NCI-H2107 (cell line): ENCODE measurements around the gene PRF1.
A peak's percentile ranks its signal among the peaks of the same experiment; 100 is the strongest.

ENCODE experiments used
- DNase-seq: peaks from one replicate; lab custom pipeline; 2025; lab: John Stamatoyannopoulos, UW

The PRF1 gene

GRCh38 chr10:70576803-70577517 is 25.6 kb downstream of the PRF1 start:
- no peak for DNase-seq

GRCh38 chr10:70575874-70576802 is 26.4 kb downstream of the PRF1 start:
- peak; percentile 38 for DNase-seq

- no peak for DNase-seq
Measured at GRCh38 chr10:70575486-70575873, 27.1 kb downstream of the PRF1 start.

GRCh38 chr10:70573599-70574506 is 28.7 kb downstream of the PRF1 start:
- DNase-seq: no peak

- no peak for DNase-seq
Measured at GRCh38 chr10:70571636-70572439, 30.7 kb downstream of the PRF1 start.

- no peak for DNase-seq
Measured at GRCh38 chr10:70571236-70571635, 31.3 kb downstream of the PRF1 start.

- no peak for DNase-seq
Measured at GRCh38 chr10:70568781-70569495, 33.6 kb downstream of the PRF1 start.

GRCh38 chr10:70568113-70568512 is 34.4 kb downstream of the PRF1 start:
- no peak for DNase-seq

- DNase-seq: no peak
Measured at GRCh38 chr10:70567603-70568002, 34.9 kb downstream of the PRF1 start.

- no peak for DNase-seq
Measured at GRCh38 chr10:70566515-70567290, 35.8 kb downstream of the PRF1 start.

- DNase-seq: no peak
Measured at GRCh38 chr10:70565556-70566514, 36.7 kb downstream of the PRF1 start.

- no peak for DNase-seq
Measured at GRCh38 chr10:70564901-70565351, 37.6 kb downstream of the PRF1 start.

GRCh38 chr10:70564113-70564725 is 38.3 kb downstream of the PRF1 start:
- DNase-seq: no peak

GRCh38 chr10:70563230-70563629 is 39.3 kb downstream of the PRF1 start:
- DNase-seq: no peak

- DNase-seq: no peak
Measured at GRCh38 chr10:70562036-70562755, 40.3 kb downstream of the PRF1 start.

- no peak for DNase-seq
Measured at GRCh38 chr10:70561558-70561957, 41.0 kb downstream of the PRF1 start.

- no peak for DNase-seq
Measured at GRCh38 chr10:70561070-70561469, 41.5 kb downstream of the PRF1 start.
